Endodermal cell (in vitro differentiated cells): ENCODE results near the gene ZSCAN18. TPM values are rescaled to one million over a fixed set of nuclear protein-coding genes. Genes with fewer than 3 reads are reported as not detected.

Experiments used
- DNase-seq: peaks from one replicate; pipeline ENCODE4 v3.0.0-alpha.2; 2017
- H3K27ac ChIP-seq: 2 replicates; pipeline ENCODE4 v1.5.1; 2013; ENCODE audit warnings: mild to moderate bottlenecking, low read depth, low read length, moderate library complexity
- H3K27me3 ChIP-seq: 2 replicates; pipeline ENCODE4 v1.6.1; 2013; ENCODE audit warnings: mild to moderate bottlenecking, low read length, moderate library complexity; ENCODE audit not compliant: insufficient read depth, control insufficient read depth, poor library complexity, severe bottlenecking
- H3K36me3 ChIP-seq: 2 replicates; pipeline ENCODE4 v1.7.0; 2013; ENCODE audit warnings: mild to moderate bottlenecking, low read length, moderate library complexity; ENCODE audit not compliant: control insufficient read depth, insufficient read depth
- H3K4me1 ChIP-seq: one replicate; pipeline ENCODE4 v1.7.0; 2013; ENCODE audit warnings: low read length; ENCODE audit not compliant: control insufficient read depth, insufficient read depth
- H3K4me3 ChIP-seq: 2 replicates; pipeline ENCODE4 v1.5.1; 2013; ENCODE audit warnings: mild to moderate bottlenecking, low read length, moderate library complexity
- H3K9ac ChIP-seq: 2 replicates; pipeline ENCODE4 v1.6.1; 2013; ENCODE audit warnings: mild to moderate bottlenecking, low read length, moderate library complexity; ENCODE audit not compliant: poor library complexity, severe bottlenecking; ENCODE audit errors: extremely low read depth
- H3K9me3 ChIP-seq: 2 replicates; pipeline ENCODE4 v1.6.1; 2013; ENCODE audit warnings: mild to moderate bottlenecking, low read length, moderate library complexity; ENCODE audit not compliant: control insufficient read depth
- H3K27ac Mint-ChIP-seq: 2 replicates; pipeline ENCODE4 v1.8.0; 2020; ENCODE audit warnings: mixed read lengths
- H3K27me3 Mint-ChIP-seq: 2 replicates; pipeline ENCODE4 v1.8.0; 2021; ENCODE audit warnings: mild to moderate bottlenecking, mixed read lengths; ENCODE audit not compliant: insufficient read depth
- H3K36me3 Mint-ChIP-seq: 2 replicates; pipeline ENCODE4 v1.8.0; 2020; ENCODE audit warnings: low read depth, mixed read lengths
- H3K4me1 Mint-ChIP-seq: 2 replicates; pipeline ENCODE4 v1.8.0; 2020; ENCODE audit warnings: mixed read lengths
- H3K4me3 Mint-ChIP-seq: 2 replicates; pipeline ENCODE4 v1.8.0; 2020; ENCODE audit warnings: mild to moderate bottlenecking, moderate library complexity, mixed read lengths
- H3K9me3 Mint-ChIP-seq: 2 replicates; pipeline ENCODE4 v1.8.0; 2020; ENCODE audit warnings: mild to moderate bottlenecking, mixed read lengths
- CTCF ChIP-seq: fragments of 200-600 bp; sonication (generic); conservative IDR thresholded peaks from 2 replicates; pipeline ENCODE4 v1.5.0; 2021; ENCODE audit warnings: antibody characterized with exemption, mild to moderate bottlenecking
- WGBS, 2 experiments: methylation state at CpG; one replicate each; pipeline versions ENCODE4 v1.1.5 to v1.1.7; 2013; ENCODE audit warnings: missing lambda C conversion rate in 2 of 2, mixed read lengths in 1 of 2; ENCODE audit not compliant: insufficient coverage in 1 of 2, insufficient read length in 1 of 2; 5-methylcytosine and 5-hydroxymethylcytosine counted together
- total RNA-seq, 2 donors: library from RNA; stranded (reverse); fragmentation: NEBNext Ultra II Directional in 1 of 2; extraction: Animal tissue kit (Norgen Biotek cat#: 25700) in 1 of 2; gene quantifications; 2 replicates in 1 of 2; 3 replicates in 1 of 2; pipeline ENCODE4 v1.2.1, GENCODE V29; 2021

The ZSCAN18 gene
- total RNA-seq, 2 donors from 2014 or later = 68.2 to 112 TPM

- H3K4me3 ChIP-seq = no peak overlapping the region
- TF ChIP-seq CTCF = no peak
- no peak overlapping the region for H3K27ac Mint-ChIP-seq
- H3K4me1 Mint-ChIP-seq = no peaks in the 10 kb centered on the region
- no peaks in the 10 kb centered on the region for H3K27me3 Mint-ChIP-seq
- DNase-seq = no peak
- H3K36me3 ChIP-seq = peaks cover 35% of the 10 kb centered on the region
- peaks cover 5% of the 10 kb centered on the region for H3K9me3 Mint-ChIP-seq
- H3K27me3 ChIP-seq = no peaks in the 10 kb centered on the region
- H3K9ac ChIP-seq = no peak overlapping the region
- no peaks in the 10 kb centered on the region for H3K4me1 ChIP-seq
- 93 to 95% methylated on average over 3 to 7 of the region's 7 CpGs for WGBS, 2 experiments
- no peak overlapping the region for H3K27ac ChIP-seq
- H3K9me3 ChIP-seq = peaks cover 44% of the 10 kb centered on the region
- peaks cover 49% of the 10 kb centered on the region for H3K36me3 Mint-ChIP-seq
- no peak overlapping the region for H3K4me3 Mint-ChIP-seq
These were observed 5.0 kb downstream of the ZSCAN18 start for GRCh38 chr19:58093071-58093470.

GRCh38 chr19:58091251-58091995 lies 6.6 kb downstream of the ZSCAN18 start:
- DNase-seq = no peak
- Mint-ChIP-seq H3K27ac (no peak overlapping the region), H3K27me3 (no peaks in the 10 kb centered on the region), H3K36me3 (peaks cover 58% of the 10 kb centered on the region), H3K9me3 (peaks cover 5% of the 10 kb centered on the region), H3K4me3 (no peak overlapping the region), H3K4me1 (no peaks in the 10 kb centered on the region)
- Histone ChIP-seq H3K4me1 (no peaks in the 10 kb centered on the region), H3K27ac (no peak overlapping the region), H3K36me3 (peaks cover 40% of the 10 kb centered on the region), H3K9ac (no peak overlapping the region), H3K4me3 (no peak overlapping the region), H3K9me3 (peaks cover 40% of the 10 kb centered on the region), H3K27me3 (no peaks in the 10 kb centered on the region)
- peak; percentile 29 for TF ChIP-seq CTCF
- 92 to 97% methylated on average over 6 to 11 of the region's 11 CpGs for WGBS, 2 experiments

GRCh38 chr19:58089846-58090245 lies 8.2 kb downstream of the ZSCAN18 start:
- TF ChIP-seq CTCF = no peak
- peaks cover 5% of the 10 kb centered on the region for H3K9me3 Mint-ChIP-seq
- H3K9me3 ChIP-seq = peaks cover 25% of the 10 kb centered on the region
- peaks cover 33% of the 10 kb centered on the region for H3K36me3 ChIP-seq
- H3K4me3 Mint-ChIP-seq = no peak overlapping the region
- WGBS, 2 experiments = 96 to 97% methylated on average over 9 to 16 of the region's 16 CpGs
- H3K9ac ChIP-seq = no peak overlapping the region
- H3K27ac Mint-ChIP-seq = no peak overlapping the region
- no peaks in the 10 kb centered on the region for H3K4me1 ChIP-seq
- no peaks in the 10 kb centered on the region for H3K27me3 ChIP-seq
- no peak overlapping the region for H3K4me3 ChIP-seq
- H3K27me3 Mint-ChIP-seq = no peaks in the 10 kb centered on the region
- H3K27ac ChIP-seq = no peak overlapping the region
- no peak for DNase-seq
- peaks cover 62% of the 10 kb centered on the region for H3K36me3 Mint-ChIP-seq
- no peaks in the 10 kb centered on the region for H3K4me1 Mint-ChIP-seq
